ENCODE results near the gene SNU13.
"Not testable (repeated sequence)": the region's sequence is repeated elsewhere in the genome, so short reads cannot be mapped to it uniquely, and the experiment has no call there.

DNA sequence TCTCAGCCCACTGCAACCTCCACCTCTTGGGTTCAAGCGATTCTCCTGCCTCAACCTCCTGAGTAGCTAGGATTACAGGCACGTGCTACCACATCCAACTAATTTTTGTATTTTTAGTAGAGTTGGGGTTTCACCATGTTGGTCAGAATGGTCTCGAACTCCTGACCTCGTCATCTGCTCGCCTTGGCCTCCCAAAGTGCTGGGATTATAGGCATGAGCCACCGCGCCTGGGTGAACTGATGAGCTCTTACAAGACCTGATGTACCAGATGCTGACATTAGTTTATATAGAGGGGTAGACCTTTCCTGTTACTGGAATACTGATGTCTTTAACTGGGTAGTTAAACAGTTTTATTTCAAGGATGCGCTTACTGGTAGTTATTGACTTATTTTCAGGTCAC is 54.1 kb downstream of the SNU13 start:
- not testable (repeated sequence) for TF ChIP-seq POLR2A (IDR thresholded peaks at IDR 0.05)
- TF ChIP-seq, protein P1, sequence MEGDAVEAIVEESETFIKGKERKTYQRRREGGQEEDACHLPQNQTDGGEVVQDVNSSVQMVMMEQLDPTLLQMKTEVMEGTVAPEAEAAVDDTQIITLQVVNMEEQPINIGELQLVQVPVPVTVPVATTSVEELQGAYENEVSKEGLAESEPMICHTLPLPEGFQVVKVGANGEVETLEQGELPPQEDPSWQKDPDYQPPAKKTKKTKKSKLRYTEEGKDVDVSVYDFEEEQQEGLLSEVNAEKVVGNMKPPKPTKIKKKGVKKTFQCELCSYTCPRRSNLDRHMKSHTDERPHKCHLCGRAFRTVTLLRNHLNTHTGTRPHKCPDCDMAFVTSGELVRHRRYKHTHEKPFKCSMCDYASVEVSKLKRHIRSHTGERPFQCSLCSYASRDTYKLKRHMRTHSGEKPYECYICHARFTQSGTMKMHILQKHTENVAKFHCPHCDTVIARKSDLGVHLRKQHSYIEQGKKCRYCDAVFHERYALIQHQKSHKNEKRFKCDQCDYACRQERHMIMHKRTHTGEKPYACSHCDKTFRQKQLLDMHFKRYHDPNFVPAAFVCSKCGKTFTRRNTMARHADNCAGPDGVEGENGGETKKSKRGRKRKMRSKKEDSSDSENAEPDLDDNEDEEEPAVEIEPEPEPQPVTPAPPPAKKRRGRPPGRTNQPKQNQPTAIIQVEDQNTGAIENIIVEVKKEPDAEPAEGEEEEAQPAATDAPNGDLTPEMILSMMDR (IDR thresholded peaks at IDR 0.05) = not testable (repeated sequence)
